GM18867 (cell line): ENCODE data around the gene BCAR3.
A peak's percentile ranks its signal among the peaks of the same experiment; 100 is the strongest.
"Not testable (repeated sequence)": the region's sequence is repeated elsewhere in the genome, so short reads cannot be mapped to it uniquely, and the experiment has no call there.

Source experiments
- ATAC-seq: cut with Tn5 transposase; IDR thresholded peaks from one replicate; pipeline ENCODE4 v1.9.1; 2021; ENCODE audit warnings: mild to moderate bottlenecking, moderate library complexity; ENCODE audit not compliant: unreplicated experiment

The BCAR3 gene

DNA sequence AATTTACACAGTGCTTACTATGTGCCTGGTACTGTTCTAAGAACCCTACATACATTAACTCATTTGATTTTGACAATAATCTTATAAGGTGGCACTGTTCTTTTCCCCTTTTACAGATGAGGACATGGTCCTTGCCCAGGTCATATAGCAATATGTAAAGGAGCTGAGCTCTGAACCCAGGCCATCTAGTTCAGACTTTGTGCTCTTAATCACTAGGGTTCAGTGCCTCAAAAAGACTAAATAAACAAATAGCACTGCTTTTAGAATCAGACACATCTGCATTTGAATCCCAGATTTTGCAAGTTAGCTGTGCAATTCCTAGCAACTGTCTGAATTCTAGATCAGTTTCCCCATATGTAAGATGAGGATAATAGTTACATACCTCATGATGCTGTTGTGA, 8.7 kb upstream of the BCAR3 start:
- ATAC-seq: no peak

DNA sequence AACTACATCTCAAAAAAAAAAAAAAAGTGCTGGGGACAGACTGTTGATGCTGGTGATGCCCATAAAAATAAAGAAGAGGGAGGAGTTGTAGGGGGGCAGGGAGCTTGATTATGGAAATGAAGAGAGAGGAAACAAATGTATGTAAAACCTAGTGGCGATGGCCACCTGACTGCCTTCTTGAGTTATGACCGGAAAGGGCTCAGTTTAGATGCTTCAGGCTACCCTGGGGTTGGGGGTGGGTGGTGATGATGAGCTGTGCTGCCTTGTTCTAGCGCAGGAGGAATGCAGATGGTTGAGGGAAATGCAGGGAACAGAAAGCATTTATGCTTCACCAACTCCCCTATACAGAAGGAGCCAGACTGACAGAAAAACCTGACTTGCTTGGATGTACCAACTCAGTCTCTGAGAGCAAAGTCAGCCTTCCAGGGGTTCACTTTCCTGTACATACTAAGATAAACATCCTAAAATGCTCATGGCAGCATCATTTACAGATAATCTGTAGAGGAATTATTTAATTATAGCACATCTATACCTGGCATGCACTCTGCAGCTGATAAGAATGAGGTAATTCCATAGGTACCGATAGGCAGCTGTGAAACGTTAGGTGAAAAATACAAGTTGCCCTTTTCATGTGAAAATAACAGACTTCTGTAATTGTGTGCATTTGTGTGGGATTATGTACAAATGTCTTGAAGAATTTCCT, 8.0 kb upstream of the BCAR3 start:
- ATAC-seq: no peak

DNA sequence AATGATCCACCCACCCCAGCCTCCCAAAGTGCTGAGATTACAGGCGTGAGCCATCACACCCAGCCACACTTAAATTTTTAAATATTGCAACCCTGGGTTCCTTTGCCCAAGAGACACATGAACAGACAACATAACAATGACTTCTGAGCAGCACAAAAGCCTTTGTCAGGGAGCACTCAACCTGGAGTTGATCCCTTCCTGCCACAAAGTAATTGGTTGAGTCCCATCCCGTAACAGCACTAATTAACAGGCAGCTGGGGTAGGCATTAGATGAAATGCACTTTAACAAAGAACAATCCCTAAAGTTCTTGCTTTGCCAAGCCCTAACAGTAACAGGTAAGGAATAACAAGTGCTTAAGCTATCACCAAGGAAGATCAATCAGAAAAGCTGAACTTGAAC, 5.9 kb upstream of the BCAR3 start:
- no peak for ATAC-seq

DNA sequence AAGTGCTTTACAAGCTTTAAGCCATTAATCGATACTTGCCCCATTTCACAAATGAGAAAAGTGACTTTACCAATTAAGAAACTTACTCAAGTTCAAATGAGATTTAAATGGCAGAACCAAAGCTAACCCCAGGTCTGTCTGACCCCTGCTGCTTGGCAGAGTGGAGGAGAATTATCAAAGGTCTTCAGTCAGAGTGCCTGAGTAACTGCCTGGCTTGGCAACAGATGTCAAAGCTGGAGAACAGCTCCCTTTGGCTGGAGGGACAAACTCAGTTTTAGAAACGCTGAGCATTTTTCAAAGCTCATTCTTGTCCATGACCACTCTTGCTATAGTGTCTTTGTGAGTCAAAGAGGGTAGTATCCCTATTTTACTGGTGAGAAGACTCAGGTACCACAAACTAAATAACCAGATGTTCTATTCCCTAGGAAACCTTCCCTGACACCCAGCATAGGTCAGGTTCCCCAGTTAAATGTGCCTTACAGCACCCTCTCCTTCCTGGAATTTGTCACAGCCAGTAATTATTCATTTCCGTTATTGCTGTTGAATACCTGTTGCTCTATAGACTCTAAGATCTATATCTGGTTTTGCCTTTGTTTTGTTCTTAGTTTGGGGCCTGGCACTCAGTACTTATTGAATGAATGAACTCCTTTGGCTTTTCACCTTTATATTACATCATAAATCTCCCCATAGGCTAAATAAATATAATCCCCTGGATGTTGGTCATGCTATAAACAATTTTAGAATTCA, 5.0 kb upstream of the BCAR3 start:
- ATAC-seq: no peak

GRCh38 chr1:93685918-93686317, 4.3 kb upstream of the BCAR3 start:
- ATAC-seq: no peak

DNA sequence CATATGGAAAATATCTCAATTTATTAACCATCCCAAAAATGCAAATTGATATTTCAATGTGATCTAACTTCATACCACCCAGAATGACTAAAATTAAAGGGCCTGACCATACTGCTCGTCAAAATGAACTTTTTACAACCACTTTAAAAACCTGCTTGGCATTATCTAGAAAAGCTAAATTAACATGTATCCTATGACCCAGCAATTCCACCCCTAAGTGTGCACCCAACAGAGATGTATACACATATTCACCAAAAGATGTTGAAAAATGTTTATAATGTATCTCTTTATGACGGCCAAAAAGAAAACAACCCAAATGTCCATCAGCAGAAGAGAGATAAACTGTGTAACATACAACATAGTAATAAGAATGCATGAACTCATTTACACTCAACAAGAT, 1.6 kb upstream of the BCAR3 start:
- no peak for ATAC-seq

DNA sequence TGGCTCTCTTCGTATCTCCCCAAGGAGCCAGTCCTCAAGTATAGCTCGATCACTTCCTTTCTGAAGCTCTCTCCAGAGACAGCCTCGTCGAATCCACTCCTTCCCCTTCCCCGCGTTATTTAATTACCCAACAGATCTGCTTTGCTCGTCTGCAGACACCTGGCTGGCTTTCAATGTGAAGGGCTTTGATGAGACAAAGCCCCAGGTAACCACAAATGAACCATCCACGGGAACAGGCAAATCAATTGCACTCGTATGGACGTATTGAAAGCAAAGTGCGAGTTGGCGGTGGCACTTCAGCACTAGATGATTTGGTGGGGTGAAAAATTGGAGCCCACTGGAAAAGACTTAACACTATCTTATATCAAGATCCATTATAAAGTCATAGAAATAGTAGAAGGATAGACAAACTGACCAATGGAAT, 364 bp upstream of the BCAR3 start:
- ATAC-seq: no peak

GRCh38 chr1:93680420-93681100, 1.1 kb downstream of the BCAR3 start:
- peak; percentile 78 for ATAC-seq

- no peak for ATAC-seq
Observed at GRCh38 chr1:93680076-93680419, 1.6 kb downstream of the BCAR3 start.

DNA sequence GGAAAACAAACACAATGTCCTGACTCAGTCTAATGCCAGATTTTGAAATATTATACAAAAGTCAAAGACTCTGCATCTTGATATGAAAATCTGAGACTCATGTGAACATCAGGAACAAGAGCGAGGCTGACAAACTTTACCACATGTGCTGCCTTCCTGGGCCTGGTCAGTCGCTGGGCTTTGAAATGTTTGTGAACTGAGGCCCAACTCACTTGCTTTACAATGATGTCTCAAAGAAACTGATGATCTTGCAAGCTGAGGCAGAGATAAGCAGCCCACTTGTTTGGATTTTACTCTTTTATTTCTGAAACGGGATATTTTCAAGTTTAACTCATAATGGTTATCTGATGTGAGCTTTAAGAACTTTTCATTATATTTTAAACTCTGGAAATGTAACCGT, 2.1 kb downstream of the BCAR3 start:
- no peak for ATAC-seq

DNA sequence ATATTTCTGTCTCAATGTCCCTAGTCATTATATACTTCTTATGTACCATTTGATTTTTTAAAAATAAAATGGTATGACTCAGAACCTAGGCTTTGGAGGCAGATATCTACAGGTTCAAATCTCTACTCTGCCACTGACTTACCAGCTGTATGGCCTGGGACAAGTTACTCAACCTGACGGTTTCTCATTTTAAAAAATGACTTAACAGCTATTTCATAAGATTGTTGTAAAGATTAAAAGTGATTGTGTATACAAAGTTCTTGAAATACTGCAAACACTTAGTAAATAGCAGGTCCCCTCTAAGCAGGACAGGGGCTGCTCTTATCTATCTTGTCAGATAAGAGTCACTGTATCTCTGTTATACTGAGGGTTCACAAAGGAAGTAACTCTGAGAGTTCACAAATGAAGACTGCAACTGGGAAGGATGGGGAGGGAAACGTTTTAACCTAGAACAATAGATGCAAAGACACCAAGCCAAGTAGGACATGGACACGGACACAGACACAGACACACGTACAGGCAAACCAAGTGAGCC, 2.6 kb downstream of the BCAR3 start:
- ATAC-seq: no peak

- ATAC-seq: no peak
Observed at GRCh38 chr1:93678491-93678890, 3.1 kb downstream of the BCAR3 start.

DNA sequence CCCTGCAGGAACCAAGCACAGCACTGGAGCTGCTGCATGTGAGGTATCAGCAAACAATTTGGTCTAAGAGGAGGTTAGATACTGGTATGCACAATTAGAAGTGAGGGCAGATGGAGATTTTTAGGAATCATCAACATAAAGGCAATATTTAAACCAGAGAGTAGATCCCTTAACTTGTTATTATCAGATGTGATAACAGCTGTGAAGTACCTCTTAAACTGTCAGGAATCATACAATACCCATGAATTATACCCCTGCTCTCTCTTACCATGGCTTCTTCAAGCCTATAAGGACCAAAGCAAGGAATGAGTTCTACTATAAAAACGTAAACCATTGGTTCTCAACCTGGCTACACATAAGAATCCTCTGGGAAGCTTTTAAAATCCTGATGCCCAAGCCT, 3.9 kb downstream of the BCAR3 start:
- no peak for ATAC-seq

DNA sequence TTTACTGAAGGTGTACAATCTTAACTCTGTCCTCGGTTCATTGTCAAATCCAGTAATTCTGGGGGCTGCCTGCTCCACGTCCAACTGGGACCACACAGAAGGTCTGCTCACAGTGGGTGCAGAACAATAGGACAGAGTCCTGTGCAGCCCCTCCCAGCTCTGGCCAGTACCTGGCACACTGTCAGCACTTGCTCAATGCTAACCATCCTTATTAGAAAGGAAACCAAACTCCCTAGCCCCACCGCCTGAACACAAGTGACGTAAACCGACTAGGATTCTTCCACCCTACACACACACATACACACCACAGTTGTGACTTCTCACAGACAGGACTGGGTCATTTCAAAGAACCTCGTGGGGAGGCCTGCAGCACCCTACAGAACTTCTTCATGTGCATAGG, 5.2 kb downstream of the BCAR3 start:
- ATAC-seq: no peak

DNA sequence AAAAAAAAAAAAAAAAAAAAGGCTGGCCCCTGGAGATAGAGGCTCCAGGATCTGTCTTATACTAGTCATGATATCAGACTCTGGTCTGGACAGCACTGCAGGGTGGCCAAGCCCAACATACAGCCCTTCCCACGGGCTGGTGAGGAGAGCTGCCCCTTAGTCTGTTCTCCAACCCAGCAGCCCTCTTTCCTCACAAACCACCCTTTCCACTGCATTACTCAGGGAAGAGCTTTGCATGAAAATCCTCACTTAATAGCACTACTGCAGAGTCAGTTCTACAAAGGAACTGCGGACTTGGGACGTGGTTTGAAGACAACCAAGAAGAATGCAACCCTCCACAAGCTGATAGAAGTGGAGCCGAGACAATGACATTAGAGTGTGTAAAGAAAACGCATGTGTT, 5.7 kb downstream of the BCAR3 start:
- ATAC-seq: no peak

DNA sequence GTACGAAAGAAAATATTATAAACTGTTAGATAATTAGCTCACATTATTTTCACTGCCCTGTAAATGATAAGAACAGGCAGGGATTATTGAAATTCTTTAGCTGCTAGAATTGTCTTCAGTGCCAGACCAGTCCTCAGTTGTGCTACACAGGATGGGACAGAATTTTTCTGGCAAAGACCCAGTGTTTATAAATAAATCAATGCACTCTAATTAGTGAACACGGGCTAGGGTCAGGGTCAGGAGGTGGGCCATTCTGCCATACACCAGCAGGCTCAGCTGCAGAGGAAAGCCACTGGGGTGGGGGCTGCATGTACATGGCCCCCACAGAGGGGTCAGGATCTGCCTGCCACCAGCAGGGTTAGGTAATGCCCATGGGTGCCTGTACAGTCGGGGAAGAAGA, 6.4 kb downstream of the BCAR3 start:
- ATAC-seq: no peak

DNA sequence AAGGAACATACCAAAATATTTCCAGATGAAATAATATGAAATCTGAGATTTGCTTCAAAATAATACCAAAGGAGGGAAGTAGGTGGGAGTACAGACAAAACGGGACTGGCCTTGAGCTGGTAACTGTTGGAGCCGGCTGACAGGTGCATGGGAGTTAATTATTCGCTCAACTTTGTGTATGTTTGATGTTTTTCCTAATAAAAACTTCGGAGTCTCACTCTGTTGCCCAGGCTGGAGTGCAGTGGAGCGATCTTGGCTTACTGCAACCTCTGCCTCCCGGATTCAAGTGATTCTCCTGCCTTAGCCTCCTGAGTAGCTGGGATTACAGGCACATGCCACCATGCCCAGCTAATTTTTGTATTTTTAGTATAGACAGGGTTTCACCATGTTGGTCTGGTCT, 7.6 kb downstream of the BCAR3 start:
- ATAC-seq: not testable (repeated sequence)

GRCh38 chr1:93673163-93673829, 8.3 kb downstream of the BCAR3 start:
- ATAC-seq: no peak

GRCh38 chr1:93672477-93673162, 9.0 kb downstream of the BCAR3 start:
- ATAC-seq: no peak

- ATAC-seq: no peak
Observed at GRCh38 chr1:93672069-93672468, 9.6 kb downstream of the BCAR3 start.

GRCh38 chr1:93671099-93671621, 10.5 kb downstream of the BCAR3 start:
- ATAC-seq: no peak
